IMR-90 (cell line): ENCODE data around the gene FHDC1. TPM values are rescaled to one million over a fixed set of nuclear protein-coding genes. Genes with fewer than 3 reads are reported as not detected.

ENCODE experiments used
- ATAC-seq: fragments of 200-7000 bp; cut with Tn5 transposase; 2 replicates; pipeline ENCODE4 v1.9.1; 2020; ENCODE audit warnings: low read depth, mild to moderate bottlenecking, moderate library complexity
- BruUV-seq: library from RNA; stranded (reverse); fragments of 400-500 nt; replicated peaks from 2 replicates; lab custom pipeline; 2021; lab: Mats Ljungman, UMichigan
- CTCF ChIA-PET: fragments of 300-600 bp; formaldehyde crosslinking; extraction: SDS; loops from one replicate; lab custom pipeline; 2021; ENCODE audit warnings: antibody characterized with exemption; lab: Yijun Ruan, JAX
- POLR2A ChIA-PET: fragments of 300-600 bp; sonication (Branson Sonifier 250); formaldehyde crosslinking; loops from one replicate; lab custom pipeline; 2022; ENCODE audit warnings: antibody characterized with exemption; ENCODE audit not compliant: unreplicated experiment; lab: Charles Lee
- DNase-seq: peaks from one replicate; pipeline ENCODE4 v3.0.0; 2013
- H2AFZ ChIP-seq: replicated peaks from 2 replicates; pipeline ENCODE3; 2013; ENCODE audit warnings: low read length, mild to moderate bottlenecking; ENCODE audit not compliant: poor library complexity
- H2AK5ac ChIP-seq: 2 replicates; pipeline ENCODE4 v1.6.1; 2013; ENCODE audit warnings: low read depth, low read length, inconsistent platforms
- H2AK9ac ChIP-seq: replicated peaks from 2 replicates; pipeline ENCODE3; 2013; ENCODE audit warnings: mild to moderate bottlenecking, low read depth, low read length, moderate library complexity; ENCODE audit not compliant: poor library complexity
- H2BK120ac ChIP-seq: 2 replicates; pipeline ENCODE4 v1.6.1; 2013; ENCODE audit warnings: low read depth, low read length, inconsistent platforms
- H2BK15ac ChIP-seq: 3 replicates; pipeline ENCODE4 v1.6.1; 2013; ENCODE audit warnings: low read depth, low read length, inconsistent platforms
- H2BK20ac ChIP-seq: 2 replicates; pipeline ENCODE4 v1.6.1; 2013; ENCODE audit warnings: low read depth, mild to moderate bottlenecking, inconsistent platforms, low read length, moderate library complexity
- H2BK5ac ChIP-seq: 2 replicates; pipeline ENCODE4 v1.6.1; 2013; ENCODE audit warnings: mild to moderate bottlenecking, low read depth, low read length, inconsistent platforms; ENCODE audit not compliant: poor library complexity, severe bottlenecking
- H3K14ac ChIP-seq: replicated peaks from 2 replicates; pipeline ENCODE4 v1.6.1; 2013; ENCODE audit warnings: low read depth, low read length, inconsistent platforms
- H3K18ac ChIP-seq: 2 replicates; pipeline ENCODE4 v1.6.1; 2013; ENCODE audit warnings: low read depth, low read length, control low read depth
- H3K23ac ChIP-seq: 2 replicates; pipeline ENCODE4 v1.6.1; 2013; ENCODE audit warnings: low read depth, low read length, inconsistent platforms
- H3K27ac ChIP-seq: 2 replicates; pipeline ENCODE4 v1.5.1; 2013; ENCODE audit warnings: mild to moderate bottlenecking, control low read depth, low read length; ENCODE audit not compliant: insufficient read depth
- H3K27me3 ChIP-seq: 2 replicates; pipeline ENCODE4 v1.6.1; 2013; ENCODE audit warnings: low read length; ENCODE audit not compliant: control insufficient read depth, insufficient read depth
- H3K36me3 ChIP-seq: 2 replicates; pipeline ENCODE4 v1.6.1; 2013; ENCODE audit warnings: low read length, mixed read lengths; ENCODE audit not compliant: control insufficient read depth, insufficient read depth
- H3K4ac ChIP-seq: 2 replicates; pipeline ENCODE4 v1.6.1; 2013; ENCODE audit warnings: low read depth, low read length, inconsistent platforms
- H3K4me1 ChIP-seq: 2 replicates; pipeline ENCODE4 v1.6.1; 2013; ENCODE audit warnings: low read length, mixed read lengths; ENCODE audit not compliant: control insufficient read depth, insufficient read depth
- H3K4me2 ChIP-seq: 2 replicates; pipeline ENCODE4 v1.6.1; 2013; ENCODE audit warnings: low read depth, mild to moderate bottlenecking, control low read depth, low read length, moderate library complexity
- H3K4me3 ChIP-seq: 2 replicates; pipeline ENCODE4 v1.5.1; 2013; ENCODE audit warnings: low read depth, mild to moderate bottlenecking, control low read depth, low read length, moderate library complexity; ENCODE audit not compliant: insufficient read depth
- H3K56ac ChIP-seq: 2 replicates; pipeline ENCODE4 v1.6.1; 2013; ENCODE audit warnings: low read length, inconsistent platforms; ENCODE audit not compliant: insufficient read depth; ENCODE audit errors: extremely low read depth
- H3K79me1 ChIP-seq, 2 experiments: 2 replicates each; pipeline ENCODE4 v1.6.1; 2013; ENCODE audit warnings: low read length in 2 of 2, inconsistent platforms in 1 of 2, low read depth in 1 of 2
- H3K9ac ChIP-seq: 2 replicates; pipeline ENCODE4 v1.6.1; 2013; ENCODE audit warnings: low read depth, low read length, control low read depth
- H3K9me1 ChIP-seq: 2 replicates; pipeline ENCODE4 v1.6.1; 2013; ENCODE audit warnings: low read length, inconsistent platforms; ENCODE audit not compliant: insufficient read depth
- H3K9me3 ChIP-seq: 2 replicates; pipeline ENCODE4 v1.6.1; 2013; ENCODE audit warnings: low read length; ENCODE audit not compliant: control insufficient read depth, insufficient read depth
- H4K20me1 ChIP-seq: 2 replicates; pipeline ENCODE4 v1.6.1; 2013; ENCODE audit warnings: low read length, inconsistent platforms; ENCODE audit not compliant: insufficient read depth
- H4K5ac ChIP-seq: 2 replicates; pipeline ENCODE4 v1.6.1; 2013; ENCODE audit warnings: mild to moderate bottlenecking, low read depth, low read length, control low read depth
- H4K8ac ChIP-seq, 2 experiments: 2 replicates each; pipeline ENCODE4 v1.6.1; 2013; ENCODE audit warnings: low read depth in 2 of 2, low read length in 2 of 2, control low read depth in 1 of 2, inconsistent platforms in 1 of 2
- H4K91ac ChIP-seq: 2 replicates; pipeline ENCODE4 v1.6.1; 2013; ENCODE audit warnings: low read depth, low read length, inconsistent platforms; ENCODE audit not compliant: insufficient read depth
- CEBPB ChIP-seq: IDR thresholded peaks from 2 replicates; pipeline ENCODE4 v1.6.1; 2012; ENCODE audit warnings: low read depth, low read length, improper control_type of control experiment
- CHD1 ChIP-seq: IDR thresholded peaks from 2 replicates; pipeline ENCODE4 v1.6.1; 2012; ENCODE audit warnings: low read depth, low read length, improper control_type of control experiment
- CTCF ChIP-seq: conservative IDR thresholded peaks from 2 replicates; pipeline ENCODE4 v1.5.1; 2012; ENCODE audit warnings: mild to moderate bottlenecking, low read depth, low read length, improper control_type of control experiment
- ELK1 ChIP-seq: fragments of 150-350 bp; IDR thresholded peaks from 2 replicates; pipeline ENCODE4 v1.6.1; 2016; ENCODE audit warnings: low read depth, mild to moderate bottlenecking, low read length, moderate library complexity, borderline replicate concordance
- FOS ChIP-seq: fragments of 150-350 bp; IDR thresholded peaks from 2 replicates; pipeline ENCODE4 v1.6.1; 2016; ENCODE audit warnings: low read depth, low read length
- MAFK ChIP-seq: IDR thresholded peaks from 2 replicates; pipeline ENCODE4 v1.6.1; 2012; ENCODE audit warnings: low read depth, low read length, improper control_type of control experiment
- MAZ ChIP-seq: IDR thresholded peaks from 2 replicates; pipeline ENCODE4 v1.6.1; 2012; ENCODE audit warnings: low read depth, mild to moderate bottlenecking, low read length, improper control_type of control experiment, moderate library complexity, borderline replicate concordance
- MXI1 ChIP-seq: IDR thresholded peaks from 2 replicates; pipeline ENCODE4 v1.6.1; 2012; ENCODE audit warnings: low read depth, mild to moderate bottlenecking, low read length, moderate library complexity, borderline replicate concordance
- NFE2L2 ChIP-seq: fragments of 150-350 bp; IDR thresholded peaks from 2 replicates; pipeline ENCODE4 v1.6.1; 2016; ENCODE audit warnings: low read depth, mild to moderate bottlenecking, low read length
- POLR2A ChIP-seq: IDR thresholded peaks from 2 replicates; pipeline ENCODE4 v1.6.1; 2012; ENCODE audit warnings: mild to moderate bottlenecking, low read depth, low read length
- RAD21 ChIP-seq: IDR thresholded peaks from 2 replicates; pipeline ENCODE4 v1.6.1; 2012; ENCODE audit warnings: low read length, improper control_type of control experiment
- RCOR1 ChIP-seq: IDR thresholded peaks from 2 replicates; pipeline ENCODE4 v1.6.1; 2012; ENCODE audit warnings: mild to moderate bottlenecking, low read length, improper control_type of control experiment; ENCODE audit not compliant: insufficient replicate concordance
- RFX5 ChIP-seq: IDR thresholded peaks from 2 replicates; pipeline ENCODE4 v1.8.0; 2012; ENCODE audit warnings: low read depth, mild to moderate bottlenecking, low read length, moderate library complexity
- SMC3 ChIP-seq: fragments of 150-350 bp; IDR thresholded peaks from 2 replicates; pipeline ENCODE4 v1.6.1; 2016; ENCODE audit warnings: low read depth, mild to moderate bottlenecking, antibody characterized with exemption, low read length, moderate library complexity
- USF2 ChIP-seq: fragments of 150-350 bp; IDR thresholded peaks from 2 replicates; pipeline ENCODE4 v1.6.1; 2017; ENCODE audit warnings: mild to moderate bottlenecking, antibody characterized with exemption, low read length, low read depth
- WGBS, 2 experiments: methylation state at CpG; one replicate each; pipeline versions ENCODE4 v1.1.5 to v1.1.7; 2013; ENCODE audit warnings: missing lambda C conversion rate in 2 of 2; ENCODE audit not compliant: insufficient read length in 1 of 2; ENCODE audit errors: extremely low coverage in 2 of 2; 5-methylcytosine and 5-hydroxymethylcytosine counted together
- dilution Hi-C: fragments of 300-500 bp; cut with HindIII; formaldehyde crosslinking; loops from one replicate; pipeline ENCODE4 v1.14.3; 2018; ENCODE audit warnings: low sequenced_read_pairs; ENCODE audit not compliant: unreplicated experiment
- in situ Hi-C: fragments of 300-500 bp; cut with MboI; formaldehyde crosslinking; loops from 3 replicates; pipeline ENCODE4 v1.14.3; 2019; ENCODE audit warnings: low sequenced_read_pairs, inconsistent platforms, mixed read lengths
- intact Hi-C: fragments of 100-400 bp; cut with micrococcal nuclease; formaldehyde crosslinking; loops from 2 replicates; pipeline ENCODE4 v1.10.0; 2022
- polyA plus RNA-seq, 3 experiments: library from polyadenylated mRNA; depleted of rRNA; stranded (reverse); fragments of >200 nt; gene quantifications; 2 replicates each; pipeline ENCODE4 v1.2.3, GENCODE V29; 2012; ENCODE audit warnings: low replicate concordance in 1 of 3
- total RNA-seq: library from RNA; depleted of rRNA; stranded (reverse); fragments of >200 nt; gene quantifications from 2 replicates; pipeline ENCODE4 v1.2.3, GENCODE V29; 2012

The FHDC1 gene
- total and polyA plus RNA-seq, 2 of the 4 experiments (the other 2 are of a cell fraction) = under 0.01 to 0.09 TPM

GRCh38 chr4:152940461-152940860 lies 4.3 kb downstream of the FHDC1 start:
- no peak overlapping the region for H3K9ac ChIP-seq
- no peaks in the 10 kb centered on the region for H4K20me1 ChIP-seq
- no peak overlapping the region for H3K23ac ChIP-seq
- TF ChIP-seq MXI1 (no peak), NFE2L2 (no peak), POLR2A (no peak), CHD1 (no peak), RAD21 (no peak), RCOR1 (no peak), FOS (no peak), MAFK (no peak), CTCF (no peak), MAZ (no peak), RFX5 (no peak), USF2 (no peak), CEBPB (no peak), SMC3 (no peak), ELK1 (no peak)
- H3K9me1 ChIP-seq = no peaks in the 10 kb centered on the region
- in situ Hi-C loops (no loop called here), dilution Hi-C loops (no loop called here), intact Hi-C loops (loop anchor here (5.0 kb wide), 1 partner anchor 137 kb away; no protein-coding TSS in a partner anchor)
- CTCF ChIA-PET = no interaction called here
- no peak overlapping the region for H4K5ac ChIP-seq
- H3K56ac ChIP-seq = no peak overlapping the region
- BruUV-seq = no TSS peak
- DNase-seq = no peak
- no peak overlapping the region for H3K4ac ChIP-seq
- no peaks in the 10 kb centered on the region; the same call in 1 of the 2 replicates for H3K4me1 ChIP-seq
- H2BK15ac ChIP-seq = no peak overlapping the region
- no peaks in the 10 kb centered on the region for H3K79me1 ChIP-seq
- H2BK5ac ChIP-seq = no peak overlapping the region
- no peak overlapping the region for H4K91ac ChIP-seq
- H2BK120ac ChIP-seq = no peak overlapping the region
- H3K27me3 ChIP-seq = peaks cover 52% of the 10 kb centered on the region
- H3K27ac ChIP-seq = no peak overlapping the region
- no peak overlapping the region for H2AK5ac ChIP-seq
- no CpG with 5 or more reads among the region's 2 CpGs for WGBS, 2 experiments
- H3K18ac ChIP-seq = no peak overlapping the region
- ATAC-seq = no peak
- H3K4me2 ChIP-seq = no peak overlapping the region
- H3K4me3 ChIP-seq = no peak overlapping the region
- no peak overlapping the region for H4K8ac ChIP-seq
- POLR2A ChIA-PET = no interaction called here
- H3K14ac ChIP-seq = no peak overlapping the region
- H3K9me3 ChIP-seq = 0 out of 2 replicates have a peak, but pooled peaks cover 2% of the 10 kb centered on the region
- no peaks in the 10 kb centered on the region for H3K36me3 ChIP-seq
- no peak overlapping the region for H2AFZ ChIP-seq
- H2AK9ac ChIP-seq = no peak overlapping the region
- H2BK20ac ChIP-seq = no peak overlapping the region
